WTC11 (cell line): ENCODE data around the gene PSMB11. TPM values are rescaled to one million over a fixed set of nuclear protein-coding genes. Genes with fewer than 3 reads are reported as not detected.

Experiments used
- ATAC-seq: fragments of 200-7000 bp; cut with Tn5 transposase; 2 replicates; pipeline ENCODE4 v1.10.0; 2021; ENCODE audit warnings: mild to moderate bottlenecking, moderate library complexity
- CTCF ChIA-PET: fragments of 300-600 bp; sonication (Branson Sonifier 250); formaldehyde crosslinking; loops from one replicate; lab custom pipeline; 2021; ENCODE audit warnings: antibody characterized with exemption; lab: Charles Lee
- POLR2A ChIA-PET: fragments of 350-600 bp; sonication (Branson Sonifier 250); formaldehyde crosslinking; loops from one replicate; lab custom pipeline; 2021; ENCODE audit warnings: antibody characterized with exemption; lab: Charles Lee
- DNase-seq: peaks from one replicate; pipeline ENCODE4 v3.0.0; 2021; ENCODE audit warnings: low spot score
- H3K27ac Mint-ChIP-seq: 2 replicates; pipeline ENCODE4 v1.8.0; 2021; ENCODE audit warnings: mixed read lengths
- H3K27me3 Mint-ChIP-seq: 2 replicates; pipeline ENCODE4 v1.8.0; 2021; ENCODE audit warnings: low read depth, mild to moderate bottlenecking, moderate library complexity, mixed read lengths
- H3K36me3 Mint-ChIP-seq: 2 replicates; pipeline ENCODE4 v1.8.0; 2021; ENCODE audit warnings: mixed read lengths
- H3K4me1 Mint-ChIP-seq: 2 replicates; pipeline ENCODE4 v1.8.0; 2022; ENCODE audit warnings: mixed read lengths
- H3K4me3 Mint-ChIP-seq: 2 replicates; pipeline ENCODE4 v1.8.0; 2021; ENCODE audit warnings: mild to moderate bottlenecking, moderate library complexity, mixed read lengths
- H3K9me3 Mint-ChIP-seq: 2 replicates; pipeline ENCODE4 v1.8.0; 2021; ENCODE audit warnings: mixed read lengths
- ATF1 ChIP-seq: sonication (generic); formaldehyde crosslinking; IDR thresholded peaks from 2 replicates; pipeline ENCODE4 v1.8.1; 2023; ENCODE audit warnings: mild to moderate bottlenecking, moderate library complexity, missing genetic modification reagents
- CBFB ChIP-seq: sonication (generic); formaldehyde crosslinking; IDR thresholded peaks from 2 replicates; pipeline ENCODE4 v1.8.1; 2022; ENCODE audit warnings: mild to moderate bottlenecking, low read depth, missing genetic modification reagents
- CREM ChIP-seq: sonication (generic); formaldehyde crosslinking; IDR thresholded peaks from 2 replicates; pipeline ENCODE4 v1.8.1; 2022; ENCODE audit warnings: mild to moderate bottlenecking, missing genetic modification reagents, moderate library complexity
- FOXJ3 ChIP-seq: sonication (generic); formaldehyde crosslinking; IDR thresholded peaks from 2 replicates; pipeline ENCODE4 v1.9.0; 2021; ENCODE audit warnings: missing genetic modification reagents, mild to moderate bottlenecking, borderline replicate concordance
- GRHL2 ChIP-seq: fragments of 250-450 bp; sonication (Bioruptor Pico); IDR thresholded peaks from 2 replicates; pipeline ENCODE4 v1.8.0; 2022; ENCODE audit warnings: mild to moderate bottlenecking, moderate library complexity; ENCODE audit not compliant: insufficient replicate concordance, severe bottlenecking
- GTF2I ChIP-seq: fragments of 250-450 bp; sonication (Bioruptor Pico); conservative IDR thresholded peaks from 2 replicates; pipeline ENCODE4 v1.4.0; 2021; ENCODE audit warnings: mild to moderate bottlenecking
- KAT7 ChIP-seq: sonication (generic); formaldehyde crosslinking; IDR thresholded peaks from 2 replicates; pipeline ENCODE4 v1.8.1; 2023; ENCODE audit warnings: missing genetic modification reagents, mild to moderate bottlenecking, borderline replicate concordance
- MYBL2 ChIP-seq: sonication (generic); formaldehyde crosslinking; IDR thresholded peaks from 2 replicates; pipeline ENCODE4 v1.8.1; 2023; ENCODE audit warnings: mild to moderate bottlenecking, moderate library complexity, missing genetic modification reagents
- NFATC4 ChIP-seq: fragments of 250-450 bp; sonication (Bioruptor Pico); IDR thresholded peaks from 2 replicates; pipeline ENCODE4 v1.9.0; 2021; ENCODE audit warnings: mild to moderate bottlenecking
- NFYB ChIP-seq: sonication (generic); formaldehyde crosslinking; conservative IDR thresholded peaks from 2 replicates; pipeline ENCODE4 v1.8.0; 2022; ENCODE audit warnings: low read depth, missing genetic modification reagents
- SMAD3 ChIP-seq: sonication (generic); formaldehyde crosslinking; IDR thresholded peaks from 2 replicates; pipeline ENCODE4 v1.8.0; 2022; ENCODE audit warnings: missing genetic modification reagents, mild to moderate bottlenecking, borderline replicate concordance
- SMAD4 ChIP-seq: sonication (generic); formaldehyde crosslinking; IDR thresholded peaks from 2 replicates; pipeline ENCODE4 v1.8.0; 2022; ENCODE audit warnings: mild to moderate bottlenecking, missing genetic modification reagents
- TCF7 ChIP-seq: sonication (generic); formaldehyde crosslinking; IDR thresholded peaks from 2 replicates; pipeline ENCODE4 v1.8.0; 2022; ENCODE audit warnings: mild to moderate bottlenecking, low read depth, missing genetic modification reagents, moderate library complexity
- TEAD1 ChIP-seq: sonication (generic); formaldehyde crosslinking; IDR thresholded peaks from 2 replicates; pipeline ENCODE4 v1.8.0; 2022; ENCODE audit warnings: mild to moderate bottlenecking, missing genetic modification reagents
- ZBTB21 ChIP-seq: sonication (generic); formaldehyde crosslinking; IDR thresholded peaks from 2 replicates; pipeline ENCODE4 v1.8.1; 2023; ENCODE audit warnings: mild to moderate bottlenecking, missing genetic modification reagents, borderline replicate concordance
- ZNF263 ChIP-seq: sonication (generic); formaldehyde crosslinking; IDR thresholded peaks from 2 replicates; pipeline ENCODE4 v1.8.1; 2022; ENCODE audit warnings: low read depth, mild to moderate bottlenecking, moderate library complexity, missing genetic modification reagents
- ZNF423 ChIP-seq: fragments of 250-450 bp; sonication (Bioruptor Pico); IDR thresholded peaks from 2 replicates; pipeline ENCODE4 v2.1.2; 2022; ENCODE audit warnings: mild to moderate bottlenecking, moderate library complexity
- total RNA-seq: library from RNA; stranded (reverse); gene quantifications from 3 replicates; pipeline ENCODE4 v1.2.3, GENCODE V29; 2021
- TF ChIP-seq, protein P1 (sequence below): sonication (generic); formaldehyde crosslinking; IDR thresholded peaks from 2 replicates; pipeline ENCODE4 v1.8.1; 2023; ENCODE audit warnings: mild to moderate bottlenecking, missing genetic modification reagents, moderate library complexity
- TF ChIP-seq, protein P2 (sequence below): sonication (generic); formaldehyde crosslinking; IDR thresholded peaks from 2 replicates; pipeline ENCODE4 v1.8.0; 2023; ENCODE audit warnings: missing genetic modification reagents
- TF ChIP-seq, protein P3 (sequence below): sonication (generic); formaldehyde crosslinking; IDR thresholded peaks from 2 replicates; pipeline ENCODE4 v1.8.1; 2022; ENCODE audit warnings: missing genetic modification reagents, borderline replicate concordance
- TF ChIP-seq, protein P4 (sequence below): sonication (generic); formaldehyde crosslinking; IDR thresholded peaks from 2 replicates; pipeline ENCODE4 v1.8.1; 2022; ENCODE audit warnings: mild to moderate bottlenecking, missing genetic modification reagents, moderate library complexity, borderline replicate concordance
- TF ChIP-seq, protein P5 (sequence below): sonication (generic); formaldehyde crosslinking; IDR thresholded peaks from 2 replicates; pipeline ENCODE4 v1.8.0; 2022; ENCODE audit warnings: mild to moderate bottlenecking, missing genetic modification reagents
- TF ChIP-seq, protein P6 (sequence below): fragments of 250-450 bp; sonication (Bioruptor Pico); IDR thresholded peaks from 2 replicates; pipeline ENCODE4 v1.9.0; 2021; ENCODE audit warnings: mild to moderate bottlenecking, borderline replicate concordance
- TF ChIP-seq, protein P7 (sequence below): fragments of 250-450 bp; sonication (Bioruptor Pico); IDR thresholded peaks from 2 replicates; pipeline ENCODE4 v1.9.0; 2021; ENCODE audit warnings: mild to moderate bottlenecking

PSMB11 gene
- total RNA-seq, 1 experiment from 2014 or later: not detected

DNA sequence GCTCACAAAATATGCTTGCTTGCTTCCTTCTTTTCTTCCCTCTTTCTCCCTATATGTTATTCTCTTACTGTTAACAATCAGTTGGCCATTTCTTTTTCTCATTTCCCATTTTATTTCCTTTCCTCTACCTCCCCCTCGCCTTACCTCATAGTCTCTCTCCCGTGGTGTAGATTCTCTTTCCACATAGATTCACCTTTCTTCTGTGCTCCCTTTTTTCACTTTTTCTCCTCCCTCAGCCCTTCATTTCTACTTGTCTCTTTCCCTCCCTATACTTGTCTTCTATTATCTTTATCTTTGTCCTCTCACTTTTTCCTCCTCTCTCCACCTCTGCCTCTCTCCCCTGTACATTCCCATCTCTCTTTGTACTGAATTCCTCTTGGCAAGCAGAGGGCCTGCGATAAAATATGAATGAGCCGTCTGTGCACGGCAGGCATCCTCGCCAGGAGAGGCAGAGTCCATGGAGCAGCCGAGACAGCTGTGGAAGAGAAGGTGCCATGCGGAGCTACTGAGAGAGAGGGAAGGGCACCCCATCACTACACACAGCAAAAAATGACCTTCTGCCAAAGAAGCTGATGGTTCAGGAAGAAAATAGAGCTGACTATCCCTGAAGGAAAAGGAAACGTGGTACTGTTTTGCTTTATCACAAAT is 44.2 kb upstream of the PSMB11 start (continued):
- TF ChIP-seq MYBL2 (CRISPR knock-in tag): no peak
- no peak for TF ChIP-seq SMAD3
- no peak for TF ChIP-seq ZBTB21 (CRISPR knock-in tag)
- TF ChIP-seq CBFB (CRISPR knock-in tag): no peak
- TF ChIP-seq ATF1 (CRISPR knock-in tag): no peak
- TF ChIP-seq TCF7: no peak
- TF ChIP-seq NFYB: no peak
- no peak for TF ChIP-seq FOXJ3 (CRISPR knock-in tag)
- no peak for TF ChIP-seq TEAD1 (CRISPR knock-in tag)
- no peak for TF ChIP-seq ZNF423
- TF ChIP-seq KAT7 (CRISPR knock-in tag): no peak
- TF ChIP-seq, protein P1, sequence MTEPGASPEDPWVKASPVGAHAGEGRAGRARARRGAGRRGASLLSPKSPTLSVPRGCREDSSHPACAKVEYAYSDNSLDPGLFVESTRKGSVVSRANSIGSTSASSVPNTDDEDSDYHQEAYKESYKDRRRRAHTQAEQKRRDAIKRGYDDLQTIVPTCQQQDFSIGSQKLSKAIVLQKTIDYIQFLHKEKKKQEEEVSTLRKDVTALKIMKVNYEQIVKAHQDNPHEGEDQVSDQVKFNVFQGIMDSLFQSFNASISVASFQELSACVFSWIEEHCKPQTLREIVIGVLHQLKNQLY (CRISPR knock-in tag): no peak
- TF ChIP-seq, all 79 proteins: peak for 0

DNA sequence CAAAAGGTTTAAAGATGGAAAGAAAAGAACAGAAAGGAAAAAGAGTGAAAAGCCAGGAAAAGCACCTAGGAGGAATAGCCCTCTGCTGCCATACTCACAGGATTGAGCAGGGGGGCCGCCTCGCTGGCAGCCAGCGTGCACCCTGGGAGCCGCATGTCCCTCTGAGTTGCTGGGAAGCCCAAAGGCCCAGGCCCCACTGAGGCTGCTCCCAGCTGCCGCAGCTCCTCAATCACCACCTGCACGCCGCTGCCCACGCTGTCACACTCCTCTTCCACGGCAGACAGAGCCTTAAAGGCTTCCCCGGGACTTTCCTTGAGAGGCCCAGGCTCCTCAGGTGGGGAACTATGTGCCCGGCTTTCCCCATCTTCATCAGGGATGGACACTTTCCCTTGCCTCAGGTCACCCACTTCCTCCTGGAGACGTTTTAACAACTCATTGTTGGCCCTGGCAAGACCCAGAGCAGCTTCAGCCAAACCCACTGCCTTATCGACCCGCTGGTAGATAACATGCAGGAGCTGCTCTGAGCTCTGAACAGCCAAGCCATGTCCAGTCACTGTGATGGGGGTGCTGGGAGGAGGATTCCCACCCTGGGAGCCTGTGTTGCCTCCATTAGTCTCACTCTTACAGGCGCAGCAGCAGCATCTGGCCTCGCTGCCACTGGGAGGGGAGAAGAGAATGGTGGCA is 43.5 kb upstream of the PSMB11 start:
- Mint-ChIP-seq H3K27me3 (no peaks in the 10 kb centered on the region; the same call in 1 of the 2 replicates), H3K4me3 (no peak overlapping the region), H3K4me1 (peaks cover 5% of the 10 kb centered on the region), H3K9me3 (no peaks in the 10 kb centered on the region), H3K36me3 (no peaks in the 10 kb centered on the region), H3K27ac (no peak overlapping the region)
- POLR2A ChIA-PET: interaction anchor here (1.3 kb wide), 1 partner anchor 9 kb away, joined by 5 read pairs; no protein-coding TSS in a partner anchor
- no peak for DNase-seq
- ATAC-seq: no peak
- CTCF ChIA-PET: interaction anchor here (1.2 to 7.8 kb wide), 4 partner anchors 8 to 59 kb away, joined by 4 to 159 read pairs (median 112); partner anchors contain the start of gene CDH24
- TF ChIP-seq SMAD3 (no peak), ATF1 (CRISPR knock-in tag) (no peak), CREM (CRISPR knock-in tag) (no peak), NFATC4 (CRISPR knock-in tag) (no peak), GRHL2 (CRISPR knock-in tag) (no peak), KAT7 (CRISPR knock-in tag) (no peak), SMAD4 (CRISPR knock-in tag) (no peak), GTF2I (no peak), ZNF263 (no peak), FOXJ3 (CRISPR knock-in tag) (no peak)
- TF ChIP-seq, protein P2, sequence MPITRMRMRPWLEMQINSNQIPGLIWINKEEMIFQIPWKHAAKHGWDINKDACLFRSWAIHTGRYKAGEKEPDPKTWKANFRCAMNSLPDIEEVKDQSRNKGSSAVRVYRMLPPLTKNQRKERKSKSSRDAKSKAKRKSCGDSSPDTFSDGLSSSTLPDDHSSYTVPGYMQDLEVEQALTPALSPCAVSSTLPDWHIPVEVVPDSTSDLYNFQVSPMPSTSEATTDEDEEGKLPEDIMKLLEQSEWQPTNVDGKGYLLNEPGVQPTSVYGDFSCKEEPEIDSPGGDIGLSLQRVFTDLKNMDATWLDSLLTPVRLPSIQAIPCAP (CRISPR knock-in tag): no peak
- TF ChIP-seq, protein P3, sequence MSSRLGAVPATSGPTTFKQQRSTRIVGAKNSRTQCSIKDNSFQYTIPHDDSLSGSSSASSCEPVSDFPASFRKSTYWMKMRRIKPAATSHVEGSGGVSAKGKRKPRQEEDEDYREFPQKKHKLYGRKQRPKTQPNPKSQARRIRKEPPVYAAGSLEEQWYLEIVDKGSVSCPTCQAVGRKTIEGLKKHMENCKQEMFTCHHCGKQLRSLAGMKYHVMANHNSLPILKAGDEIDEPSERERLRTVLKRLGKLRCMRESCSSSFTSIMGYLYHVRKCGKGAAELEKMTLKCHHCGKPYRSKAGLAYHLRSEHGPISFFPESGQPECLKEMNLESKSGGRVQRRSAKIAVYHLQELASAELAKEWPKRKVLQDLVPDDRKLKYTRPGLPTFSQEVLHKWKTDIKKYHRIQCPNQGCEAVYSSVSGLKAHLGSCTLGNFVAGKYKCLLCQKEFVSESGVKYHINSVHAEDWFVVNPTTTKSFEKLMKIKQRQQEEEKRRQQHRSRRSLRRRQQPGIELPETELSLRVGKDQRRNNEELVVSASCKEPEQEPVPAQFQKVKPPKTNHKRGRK (CRISPR knock-in tag): no peak
- TF ChIP-seq, protein P1 (CRISPR knock-in tag): no peak
- TF ChIP-seq, protein P4, sequence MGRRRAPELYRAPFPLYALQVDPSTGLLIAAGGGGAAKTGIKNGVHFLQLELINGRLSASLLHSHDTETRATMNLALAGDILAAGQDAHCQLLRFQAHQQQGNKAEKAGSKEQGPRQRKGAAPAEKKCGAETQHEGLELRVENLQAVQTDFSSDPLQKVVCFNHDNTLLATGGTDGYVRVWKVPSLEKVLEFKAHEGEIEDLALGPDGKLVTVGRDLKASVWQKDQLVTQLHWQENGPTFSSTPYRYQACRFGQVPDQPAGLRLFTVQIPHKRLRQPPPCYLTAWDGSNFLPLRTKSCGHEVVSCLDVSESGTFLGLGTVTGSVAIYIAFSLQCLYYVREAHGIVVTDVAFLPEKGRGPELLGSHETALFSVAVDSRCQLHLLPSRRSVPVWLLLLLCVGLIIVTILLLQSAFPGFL: no peak
- TF ChIP-seq, protein P5, sequence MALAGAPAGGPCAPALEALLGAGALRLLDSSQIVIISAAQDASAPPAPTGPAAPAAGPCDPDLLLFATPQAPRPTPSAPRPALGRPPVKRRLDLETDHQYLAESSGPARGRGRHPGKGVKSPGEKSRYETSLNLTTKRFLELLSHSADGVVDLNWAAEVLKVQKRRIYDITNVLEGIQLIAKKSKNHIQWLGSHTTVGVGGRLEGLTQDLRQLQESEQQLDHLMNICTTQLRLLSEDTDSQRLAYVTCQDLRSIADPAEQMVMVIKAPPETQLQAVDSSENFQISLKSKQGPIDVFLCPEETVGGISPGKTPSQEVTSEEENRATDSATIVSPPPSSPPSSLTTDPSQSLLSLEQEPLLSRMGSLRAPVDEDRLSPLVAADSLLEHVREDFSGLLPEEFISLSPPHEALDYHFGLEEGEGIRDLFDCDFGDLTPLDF: no peak
- TF ChIP-seq, protein P6, sequence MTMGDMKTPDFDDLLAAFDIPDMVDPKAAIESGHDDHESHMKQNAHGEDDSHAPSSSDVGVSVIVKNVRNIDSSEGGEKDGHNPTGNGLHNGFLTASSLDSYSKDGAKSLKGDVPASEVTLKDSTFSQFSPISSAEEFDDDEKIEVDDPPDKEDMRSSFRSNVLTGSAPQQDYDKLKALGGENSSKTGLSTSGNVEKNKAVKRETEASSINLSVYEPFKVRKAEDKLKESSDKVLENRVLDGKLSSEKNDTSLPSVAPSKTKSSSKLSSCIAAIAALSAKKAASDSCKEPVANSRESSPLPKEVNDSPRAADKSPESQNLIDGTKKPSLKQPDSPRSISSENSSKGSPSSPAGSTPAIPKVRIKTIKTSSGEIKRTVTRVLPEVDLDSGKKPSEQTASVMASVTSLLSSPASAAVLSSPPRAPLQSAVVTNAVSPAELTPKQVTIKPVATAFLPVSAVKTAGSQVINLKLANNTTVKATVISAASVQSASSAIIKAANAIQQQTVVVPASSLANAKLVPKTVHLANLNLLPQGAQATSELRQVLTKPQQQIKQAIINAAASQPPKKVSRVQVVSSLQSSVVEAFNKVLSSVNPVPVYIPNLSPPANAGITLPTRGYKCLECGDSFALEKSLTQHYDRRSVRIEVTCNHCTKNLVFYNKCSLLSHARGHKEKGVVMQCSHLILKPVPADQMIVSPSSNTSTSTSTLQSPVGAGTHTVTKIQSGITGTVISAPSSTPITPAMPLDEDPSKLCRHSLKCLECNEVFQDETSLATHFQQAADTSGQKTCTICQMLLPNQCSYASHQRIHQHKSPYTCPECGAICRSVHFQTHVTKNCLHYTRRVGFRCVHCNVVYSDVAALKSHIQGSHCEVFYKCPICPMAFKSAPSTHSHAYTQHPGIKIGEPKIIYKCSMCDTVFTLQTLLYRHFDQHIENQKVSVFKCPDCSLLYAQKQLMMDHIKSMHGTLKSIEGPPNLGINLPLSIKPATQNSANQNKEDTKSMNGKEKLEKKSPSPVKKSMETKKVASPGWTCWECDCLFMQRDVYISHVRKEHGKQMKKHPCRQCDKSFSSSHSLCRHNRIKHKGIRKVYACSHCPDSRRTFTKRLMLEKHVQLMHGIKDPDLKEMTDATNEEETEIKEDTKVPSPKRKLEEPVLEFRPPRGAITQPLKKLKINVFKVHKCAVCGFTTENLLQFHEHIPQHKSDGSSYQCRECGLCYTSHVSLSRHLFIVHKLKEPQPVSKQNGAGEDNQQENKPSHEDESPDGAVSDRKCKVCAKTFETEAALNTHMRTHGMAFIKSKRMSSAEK: no peak
- TF ChIP-seq, protein P7, sequence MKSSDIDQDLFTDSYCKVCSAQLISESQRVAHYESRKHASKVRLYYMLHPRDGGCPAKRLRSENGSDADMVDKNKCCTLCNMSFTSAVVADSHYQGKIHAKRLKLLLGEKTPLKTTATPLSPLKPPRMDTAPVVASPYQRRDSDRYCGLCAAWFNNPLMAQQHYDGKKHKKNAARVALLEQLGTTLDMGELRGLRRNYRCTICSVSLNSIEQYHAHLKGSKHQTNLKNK (CRISPR knock-in tag): no peak
